Stimulated activated CD4-positive, alpha-beta T cell treated with anti-CD3 and anti-CD28 coated beads, Interleukin-12 subunit alpha, Interleukin-12 subunit beta, amount 100 ng/mL, for 4 hours (primary cell): ENCODE results near the gene PLEKHG4B.
"Not testable (repeated sequence)": the region's sequence is repeated elsewhere in the genome, so short reads cannot be mapped to it uniquely, and the experiment has no call there.

ENCODE experiments used
- DNase-seq: peaks from one replicate; pipeline ENCODE4 v3.0.0-alpha.2; 2020

PLEKHG4B gene

GRCh38 chr5:233426-233825, 141.5 kb downstream of the PLEKHG4B start:
- DNase-seq: not testable (repeated sequence)

DNA sequence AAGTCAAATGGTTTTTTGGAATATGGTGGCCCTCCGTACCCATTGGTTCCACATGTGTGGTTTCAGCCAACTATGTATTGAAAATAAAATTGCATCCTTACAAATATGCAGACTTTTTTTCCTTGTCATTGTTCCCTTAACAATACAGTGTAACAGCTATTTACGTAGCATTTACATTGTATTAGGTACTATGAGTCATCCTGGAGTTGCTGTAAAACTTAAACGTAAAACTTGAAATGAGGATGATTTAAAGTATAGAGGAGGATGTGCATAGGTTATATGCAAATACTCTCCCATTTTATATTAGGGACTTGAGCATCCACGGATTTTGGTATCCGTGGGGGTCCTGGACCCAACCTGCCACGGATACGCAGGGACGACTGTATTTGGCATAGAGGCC, 142.5 kb downstream of the PLEKHG4B start:
- DNase-seq: no peak

DNA sequence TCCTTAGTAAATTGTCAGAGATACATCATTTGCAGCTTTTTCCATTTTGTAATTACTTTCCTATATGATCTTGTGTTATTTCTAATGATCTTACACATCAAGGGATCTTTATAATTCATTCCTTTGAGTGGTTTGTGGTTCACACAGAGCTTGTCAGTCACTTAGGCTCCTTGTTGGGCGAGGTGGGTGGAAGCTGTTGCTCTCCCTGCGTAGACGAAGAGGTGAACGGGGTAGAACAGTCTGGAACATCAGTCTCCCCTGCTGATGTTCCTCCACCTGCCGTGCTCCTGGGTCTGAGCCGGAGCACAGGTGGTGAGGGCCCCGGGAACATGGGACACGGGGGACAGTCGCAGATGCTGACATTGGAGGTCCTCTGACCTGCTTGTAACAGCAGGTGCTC, 143.6 kb downstream of the PLEKHG4B start:
- not testable (repeated sequence) for DNase-seq

DNA sequence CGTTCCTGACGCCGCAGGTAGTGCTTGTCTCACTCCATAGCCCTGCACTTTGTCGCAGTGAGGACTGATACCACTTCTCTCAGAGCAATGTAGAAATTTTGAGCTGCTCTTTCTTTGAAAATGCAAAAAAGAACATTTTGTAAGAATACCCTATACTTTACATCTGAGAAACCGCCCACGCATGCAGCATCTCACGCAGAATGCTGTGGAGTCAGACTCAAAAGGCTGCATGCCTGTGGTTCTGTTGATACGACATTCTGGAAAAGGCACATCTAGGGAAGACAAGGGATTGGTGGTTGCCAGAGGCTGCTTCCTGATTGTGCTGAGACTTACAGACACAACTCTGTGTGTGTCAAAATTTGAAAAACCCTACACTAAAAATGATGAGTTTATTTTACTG, 146.0 kb downstream of the PLEKHG4B start:
- DNase-seq: not testable (repeated sequence)
